H9 (cell line): ENCODE results near the gene NFKB1. TPM values are rescaled to one million over a fixed set of nuclear protein-coding genes. Genes with fewer than 3 reads are reported as not detected.

Experiments
- DNase-seq: peaks from one replicate; pipeline ENCODE4 v3.0.0-alpha.2; 2017
- H2AFZ ChIP-seq: one replicate; pipeline ENCODE4 v1.6.1; 2013; ENCODE audit warnings: mild to moderate bottlenecking, low read length, control low read depth, moderate library complexity
- H2AK5ac ChIP-seq: 2 replicates; pipeline ENCODE4 v1.6.1; 2013; ENCODE audit warnings: low read length, control low read depth, mixed read lengths; ENCODE audit not compliant: insufficient read length
- H2BK120ac ChIP-seq: one replicate; pipeline ENCODE4 v1.6.1; 2013; ENCODE audit warnings: low read depth, mild to moderate bottlenecking, low read length, control low read depth, inconsistent platforms; ENCODE audit not compliant: poor library complexity, severe bottlenecking
- H2BK12ac ChIP-seq: 2 replicates; pipeline ENCODE4 v1.6.1; 2013; ENCODE audit warnings: low read length, control low read depth, mixed read lengths, low read depth; ENCODE audit not compliant: insufficient read length
- H2BK15ac ChIP-seq: 2 replicates; pipeline ENCODE4 v1.6.1; 2013; ENCODE audit warnings: low read depth, low read length, control low read depth
- H2BK20ac ChIP-seq: one replicate; pipeline ENCODE4 v1.6.1; 2013; ENCODE audit warnings: low read depth, mild to moderate bottlenecking, low read length, control low read depth, inconsistent platforms; ENCODE audit not compliant: poor library complexity, severe bottlenecking
- H2BK5ac ChIP-seq: 2 replicates; pipeline ENCODE4 v1.6.1; 2013; ENCODE audit warnings: low read length, control low read depth, mixed read lengths; ENCODE audit not compliant: insufficient read length
- H3K14ac ChIP-seq: 2 replicates; pipeline ENCODE4 v1.6.1; 2013; ENCODE audit warnings: low read length, control low read depth; ENCODE audit not compliant: insufficient read depth
- H3K18ac ChIP-seq: 2 replicates; pipeline ENCODE4 v1.6.1; 2013; ENCODE audit warnings: low read depth, mild to moderate bottlenecking, mixed read lengths, low read length, control low read depth; ENCODE audit not compliant: insufficient read length
- H3K23ac ChIP-seq: 2 replicates; pipeline ENCODE4 v1.6.1; 2013; ENCODE audit warnings: low read length, control low read depth, mixed read lengths, low read depth; ENCODE audit not compliant: insufficient read length
- H3K23me2 ChIP-seq: 2 replicates; pipeline ENCODE4 v1.6.1; 2013; ENCODE audit warnings: low read depth, mild to moderate bottlenecking, mixed read lengths, low read length, control low read depth; ENCODE audit not compliant: insufficient read length, poor library complexity, severe bottlenecking
- H3K27ac ChIP-seq: 2 replicates; pipeline ENCODE4 v1.5.1; 2013; ENCODE audit warnings: low read length, control low read depth, mixed read lengths, low read depth; ENCODE audit not compliant: insufficient read length
- H3K27me3 ChIP-seq: 2 replicates; pipeline ENCODE4 v1.6.1; 2013; ENCODE audit warnings: low read length, control low read depth, inconsistent platforms; ENCODE audit not compliant: insufficient read depth
- H3K4ac ChIP-seq: 2 replicates; pipeline ENCODE4 v1.6.1; 2013; ENCODE audit warnings: low read depth, mild to moderate bottlenecking, control low read depth, inconsistent platforms, low read length, moderate library complexity
- H3K4me1 ChIP-seq: 2 replicates; pipeline ENCODE4 v1.6.1; 2013; ENCODE audit warnings: low read length, control low read depth, inconsistent platforms; ENCODE audit not compliant: insufficient read depth
- H3K4me2 ChIP-seq: 2 replicates; pipeline ENCODE4 v1.6.1; 2013; ENCODE audit warnings: low read length, control low read depth, mixed read lengths; ENCODE audit not compliant: insufficient read length, insufficient read depth
- H3K56ac ChIP-seq: 2 replicates; pipeline ENCODE4 v1.6.1; 2013; ENCODE audit warnings: low read depth, mild to moderate bottlenecking, mixed read lengths, low read length, control low read depth; ENCODE audit not compliant: insufficient read length
- H3K79me1 ChIP-seq: 2 replicates; pipeline ENCODE4 v1.6.1; 2013; ENCODE audit warnings: low read depth, mild to moderate bottlenecking, moderate library complexity, low read length, control low read depth, inconsistent platforms; ENCODE audit not compliant: insufficient read depth, poor library complexity, severe bottlenecking
- H3K79me2 ChIP-seq: 2 replicates; pipeline ENCODE4 v1.6.1; 2013; ENCODE audit warnings: low read length, control low read depth, inconsistent platforms; ENCODE audit not compliant: insufficient read depth
- H3K9ac ChIP-seq: 2 replicates; pipeline ENCODE4 v1.6.1; 2013; ENCODE audit warnings: low read length, control low read depth, mixed read lengths; ENCODE audit not compliant: insufficient read length; ENCODE audit errors: extremely low read depth
- H3K9me3 ChIP-seq: one replicate; pipeline ENCODE4 v1.6.1; 2013; ENCODE audit warnings: low read depth, low read length, inconsistent platforms; ENCODE audit not compliant: control insufficient read depth
- H3T11ph ChIP-seq: one replicate; pipeline ENCODE4 v1.6.1; 2013; ENCODE audit warnings: mild to moderate bottlenecking, low read length, control low read depth, inconsistent platforms
- H4K20me1 ChIP-seq: one replicate; pipeline ENCODE4 v1.6.1; 2013; ENCODE audit not compliant: control insufficient read depth, insufficient read length, insufficient read depth
- H4K5ac ChIP-seq: 2 replicates; pipeline ENCODE4 v1.6.1; 2013; ENCODE audit warnings: low read depth, mild to moderate bottlenecking, mixed read lengths, low read length, control low read depth; ENCODE audit not compliant: insufficient read length
- H4K8ac ChIP-seq: replicated peaks from 2 replicates; pipeline ENCODE4 v1.6.1; 2013; ENCODE audit warnings: low read length, control low read depth, mixed read lengths, low read depth; ENCODE audit not compliant: insufficient read length
- H4K91ac ChIP-seq: 2 replicates; pipeline ENCODE4 v1.6.1; 2013; ENCODE audit warnings: low read depth, mild to moderate bottlenecking, moderate library complexity, mixed read lengths, low read length, control low read depth; ENCODE audit not compliant: insufficient read length
- H3K27ac Mint-ChIP-seq, 3 experiments: 2 replicates in 2 of 3; 3 replicates in 1 of 3; pipeline ENCODE4 v1.8.0; 2020 to 2021; ENCODE audit warnings: mixed read lengths in 3 of 3, mild to moderate bottlenecking in 1 of 3, moderate library complexity in 1 of 3
- H3K27me3 Mint-ChIP-seq: 2 replicates; pipeline ENCODE4 v1.8.0; 2021; ENCODE audit warnings: low read depth, mild to moderate bottlenecking, moderate library complexity, mixed read lengths
- H3K36me3 Mint-ChIP-seq, 3 experiments: 2 replicates in 2 of 3; 3 replicates in 1 of 3; pipeline ENCODE4 v1.8.0; 2020 to 2021; ENCODE audit warnings: low read depth in 3 of 3, mixed read lengths in 3 of 3; ENCODE audit not compliant: insufficient read depth in 1 of 3
- H3K4me1 Mint-ChIP-seq, 2 experiments: 2 replicates each; pipeline ENCODE4 v1.8.0; 2020; ENCODE audit warnings: mixed read lengths in 2 of 2
- H3K4me3 Mint-ChIP-seq, 2 experiments: 2 replicates in 1 of 2; 3 replicates in 1 of 2; pipeline ENCODE4 v1.8.0; 2020 to 2021; ENCODE audit warnings: mild to moderate bottlenecking in 2 of 2, mixed read lengths in 2 of 2, moderate library complexity in 1 of 2
- H3K9me3 Mint-ChIP-seq, 2 experiments: 2 replicates in 1 of 2; 3 replicates in 1 of 2; pipeline ENCODE4 v1.8.0; 2020; ENCODE audit warnings: mild to moderate bottlenecking in 2 of 2, mixed read lengths in 2 of 2, moderate library complexity in 1 of 2
- CTCF ChIP-seq: fragments of 200-600 bp; sonication (generic); conservative IDR thresholded peaks from 3 replicates; pipeline ENCODE4 v1.8.0; 2021; ENCODE audit warnings: antibody characterized with exemption, mild to moderate bottlenecking
- WGBS: extraction: QIAGEN DNeasy Blood & Tissue Kit; methylation state at CpG from one replicate; pipeline ENCODE4 v1.1.7; 2013; ENCODE audit warnings: missing lambda C conversion rate, low lambda C conversion rate, mixed read lengths; ENCODE audit not compliant: insufficient read length; ENCODE audit errors: extremely low coverage; 5-methylcytosine and 5-hydroxymethylcytosine counted together
- total RNA-seq: library from RNA; stranded (reverse); gene quantifications from 2 replicates; pipeline ENCODE4 v1.2.1, GENCODE V29; 2021

The NFKB1 gene
- total RNA-seq, 1 experiment from 2014 or later = 5.7 TPM

GRCh38 chr4:102534845-102535244 is 33.7 kb downstream of the NFKB1 start:
- H3K27me3 Mint-ChIP-seq = no peaks in the 10 kb centered on the region
- H3K4me1 Mint-ChIP-seq = no peaks in the 10 kb centered on the region
- Histone ChIP-seq H3K23me2 (no peaks in the 10 kb centered on the region), H3K9me3 (no peaks in the 10 kb centered on the region), H3K14ac (no peak overlapping the region), H3K4me1 (no peaks in the 10 kb centered on the region), H3K56ac (no peak overlapping the region), H2AK5ac (no peak overlapping the region), H3K79me1 (no peaks in the 10 kb centered on the region), H3K27ac (no peak overlapping the region), H3K4me2 (no peak overlapping the region), H2BK15ac (no peak overlapping the region), H2BK20ac (no peak overlapping the region), H3K27me3 (no peaks in the 10 kb centered on the region), H3K23ac (no peak overlapping the region), H4K8ac (no peak overlapping the region), H4K91ac (no peak overlapping the region), H3T11ph (no peak overlapping the region), H4K5ac (no peak overlapping the region), H4K20me1 (no peaks in the 10 kb centered on the region), H3K79me2 (no peaks in the 10 kb centered on the region), H3K4ac (no peak overlapping the region), H2BK12ac (no peak overlapping the region), H2AFZ (no peak overlapping the region), H3K9ac (no peak overlapping the region), H2BK5ac (no peak overlapping the region), H3K18ac (no peak overlapping the region), H2BK120ac (no peak overlapping the region)
- no peak overlapping the region for H3K4me3 Mint-ChIP-seq
- no peaks in the 10 kb centered on the region for H3K9me3 Mint-ChIP-seq
- H3K36me3 Mint-ChIP-seq = no peaks in the 10 kb centered on the region
- WGBS = no CpG with 5 or more reads among the region's 2 CpGs
- TF ChIP-seq CTCF = no peak
- no peak overlapping the region for H3K27ac Mint-ChIP-seq
- no peak for DNase-seq
